Keratinocyte (primary cell): ENCODE results near the gene PDE4A. TPM values are rescaled to one million over a fixed set of nuclear protein-coding genes. Genes with fewer than 3 reads are reported as not detected.
A peak's percentile ranks its signal among the peaks of the same experiment; 100 is the strongest.

Experiments
- DNase-seq: peaks from one replicate; pipeline ENCODE4 v3.0.0-alpha.2; 2011; ENCODE audit warnings: low read depth, missing footprints, low spot score
- FAIRE-seq: peaks from 2 replicates; lab custom pipeline; 2011; peaks lifted over from hg19 to GRCh38; lab: Jason Lieb, UNC
- H2AFZ ChIP-seq: 2 replicates; pipeline ENCODE4 v1.6.0; 2012; ENCODE audit warnings: low read length, control low read depth, inconsistent platforms; ENCODE audit not compliant: control insufficient read depth
- H3K27ac ChIP-seq: 2 replicates; pipeline ENCODE4 v1.5.1; 2011; ENCODE audit warnings: low read length; ENCODE audit not compliant: control insufficient read depth, insufficient read depth
- H3K27me3 ChIP-seq: 3 replicates; pipeline ENCODE4 v1.6.0; 2011; ENCODE audit warnings: low read length; ENCODE audit not compliant: control insufficient read depth, insufficient read depth; ENCODE audit errors: extremely low read depth
- H3K36me3 ChIP-seq, 2 experiments: 2 replicates in 1 of 2; 3 replicates in 1 of 2; pipeline ENCODE4 v1.5.1; 2011; ENCODE audit warnings: low read length in 2 of 2, mild to moderate bottlenecking in 1 of 2; ENCODE audit not compliant: control insufficient read depth in 2 of 2, insufficient read depth in 2 of 2; ENCODE audit errors: extremely low read depth in 1 of 2
- H3K4me1 ChIP-seq: 3 replicates; pipeline ENCODE4 v1.5.1; 2011; ENCODE audit warnings: low read length; ENCODE audit not compliant: control insufficient read depth, insufficient read depth; ENCODE audit errors: extremely low read depth
- H3K4me2 ChIP-seq: 3 replicates; pipeline ENCODE4 v1.6.0; 2011; ENCODE audit warnings: low read depth, low read length; ENCODE audit not compliant: control insufficient read depth, insufficient read depth; ENCODE audit errors: extremely low read depth
- H3K4me3 ChIP-seq, 3 experiments: fragments of 200-600 bp in 1 of 3; sonication (generic) in 1 of 3; 2 replicates in 2 of 3; 3 replicates in 1 of 3; pipeline ENCODE4 v1.5.1; 2011 to 2016; ENCODE audit warnings: low read length in 3 of 3, mild to moderate bottlenecking in 3 of 3, control low read depth in 2 of 3, inconsistent platforms in 1 of 3, low read depth in 1 of 3, mixed read lengths in 1 of 3, mixed run types in 1 of 3, moderate library complexity in 1 of 3; ENCODE audit not compliant: control insufficient read depth in 2 of 3, insufficient read depth in 2 of 3; ENCODE audit errors: extremely low read depth in 1 of 3
- H3K79me2 ChIP-seq: 2 replicates; pipeline ENCODE4 v1.6.0; 2012; ENCODE audit warnings: low read length; ENCODE audit not compliant: control insufficient read depth, insufficient read depth
- H3K9ac ChIP-seq: 3 replicates; pipeline ENCODE4 v1.6.0; 2011; ENCODE audit warnings: low read length; ENCODE audit not compliant: control insufficient read depth, insufficient read depth; ENCODE audit errors: extremely low read depth
- H3K9me1 ChIP-seq: 3 replicates; pipeline ENCODE4 v1.6.0; 2011; ENCODE audit warnings: low read length; ENCODE audit not compliant: control insufficient read depth, insufficient read depth; ENCODE audit errors: extremely low read depth
- H3K9me3 ChIP-seq: 2 replicates; pipeline ENCODE4 v1.5.1; 2012; ENCODE audit warnings: low read depth, low read length; ENCODE audit not compliant: control insufficient read depth
- H4K20me1 ChIP-seq: 3 replicates; pipeline ENCODE4 v1.6.0; 2011; ENCODE audit warnings: low read length; ENCODE audit not compliant: control insufficient read depth, insufficient read depth; ENCODE audit errors: extremely low read depth
- EZH2 ChIP-seq: IDR thresholded peaks from one replicate; pipeline ENCODE4 v1.6.1; 2012; ENCODE audit warnings: inconsistent platforms, mild to moderate bottlenecking, low read length, moderate library complexity
- dilution Hi-C: fragments of 300-500 bp; cut with MboI; formaldehyde crosslinking; loops from one replicate; pipeline ENCODE4 v1.7.0; 2020; ENCODE audit warnings: low sequenced_read_pairs; ENCODE audit not compliant: extremely low pct_ligation_motif_present
- polyA plus RNA-seq, 5 experiments: library from polyadenylated mRNA; depleted of rRNA in 3 of 5; stranded (reverse) in 3 of 5; stranded (forward) in 1 of 5; unstranded in 1 of 5; fragments of >200 nt; gene quantifications; 1 replicate in 1 of 5; 2 replicates in 3 of 5; 3 replicates in 1 of 5; pipeline versions ENCODE4 v1.2.1 to v1.2.3, GENCODE V29; 2011 to 2012; ENCODE audit warnings: missing spikeins in 2 of 5, low read depth in 1 of 5, low replicate concordance in 1 of 5
- TF ChIP-seq, protein P1 (sequence below), 3 experiments: IDR thresholded peaks in 1 of 3; conservative IDR thresholded peaks in 1 of 3; optimal IDR thresholded peaks in 1 of 3; 2 replicates in 2 of 3; 3 replicates in 1 of 3; pipeline versions ENCODE3 to v1.5.1; 2011; ENCODE audit warnings: low read length in 3 of 3, mild to moderate bottlenecking in 3 of 3, moderate library complexity in 2 of 3, control low read depth in 1 of 3, inconsistent platforms in 1 of 3; ENCODE audit not compliant: insufficient read depth in 2 of 3; ENCODE audit errors: extremely low read depth in 1 of 3

PDE4A gene
- polyA plus RNA-seq, 1 donor (not counting 4 experiments of a cell fraction or from before 2014, with no cell fraction given): 0.09 TPM

DNA sequence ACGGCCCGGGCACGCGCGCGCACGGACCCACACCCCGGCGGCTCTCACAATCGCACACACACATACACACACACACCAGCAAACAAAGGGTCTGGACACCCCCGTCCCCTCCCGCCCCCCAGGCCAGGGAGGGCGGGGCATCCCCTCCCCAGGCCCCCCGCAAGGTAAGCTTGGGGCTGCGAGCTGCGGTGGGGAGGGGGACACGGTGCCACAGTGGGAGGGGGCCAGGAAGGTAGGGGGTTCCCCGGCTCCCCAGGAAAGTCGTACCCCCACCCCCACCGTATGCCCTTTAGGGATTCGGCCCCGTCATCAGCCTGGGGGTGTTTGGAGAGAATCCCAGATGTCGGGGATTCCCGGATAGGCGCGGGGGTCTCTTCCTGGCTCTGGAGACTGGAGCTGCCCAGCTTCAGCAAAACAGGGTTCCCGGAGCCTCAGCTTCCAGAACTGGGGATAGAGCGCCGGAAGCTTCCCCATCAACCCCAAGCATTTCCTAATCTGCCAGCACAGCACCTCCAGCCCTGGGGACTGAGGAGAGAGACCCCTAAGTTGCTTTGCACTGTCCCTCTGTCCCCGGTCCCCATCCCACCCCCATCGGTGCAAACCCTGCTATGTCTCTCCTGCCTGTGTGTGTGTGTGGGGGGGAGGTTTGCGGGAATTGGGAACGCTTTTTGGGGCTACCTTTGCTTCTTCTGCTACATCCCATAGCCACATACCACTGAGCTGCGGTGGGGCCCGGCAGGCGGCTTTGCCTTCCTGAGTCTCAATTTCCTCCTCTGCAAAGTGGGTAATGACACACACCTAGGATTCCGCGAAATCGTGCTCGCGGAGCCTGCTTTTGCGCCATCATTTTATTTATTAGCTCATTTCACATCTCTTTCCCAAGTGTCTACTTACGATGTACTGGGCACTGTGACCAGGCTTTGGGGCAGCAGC lies 15.2 kb upstream of the PDE4A start:
- FAIRE-seq: no peak
- peaks cover 4% of the 10 kb centered on the region in 2 experiments for H3K36me3 ChIP-seq
- peaks cover 21% of the 10 kb centered on the region for H3K27me3 ChIP-seq
- no peak overlapping the region for H3K27ac ChIP-seq
- H3K4me1 ChIP-seq: peaks cover 25% of the 10 kb centered on the region
- peaks cover 11% of the 10 kb centered on the region for H4K20me1 ChIP-seq
- no peak overlapping the region for H3K9ac ChIP-seq
- DNase-seq: no peak
- H3K9me3 ChIP-seq: no peaks in the 10 kb centered on the region
- H3K79me2 ChIP-seq: peaks cover 32% of the 10 kb centered on the region
- peak overlapping the region in 2 of 3 experiments; percentile 69 to 93 for H3K4me3 ChIP-seq
- peak overlapping the region; percentile 98 for H3K4me2 ChIP-seq
- H2AFZ ChIP-seq: no peak overlapping the region
- dilution Hi-C loops: no loop called here
- H3K9me1 ChIP-seq: no peaks in the 10 kb centered on the region
- TF ChIP-seq EZH2: peak; percentile 53
- TF ChIP-seq, protein P1, sequence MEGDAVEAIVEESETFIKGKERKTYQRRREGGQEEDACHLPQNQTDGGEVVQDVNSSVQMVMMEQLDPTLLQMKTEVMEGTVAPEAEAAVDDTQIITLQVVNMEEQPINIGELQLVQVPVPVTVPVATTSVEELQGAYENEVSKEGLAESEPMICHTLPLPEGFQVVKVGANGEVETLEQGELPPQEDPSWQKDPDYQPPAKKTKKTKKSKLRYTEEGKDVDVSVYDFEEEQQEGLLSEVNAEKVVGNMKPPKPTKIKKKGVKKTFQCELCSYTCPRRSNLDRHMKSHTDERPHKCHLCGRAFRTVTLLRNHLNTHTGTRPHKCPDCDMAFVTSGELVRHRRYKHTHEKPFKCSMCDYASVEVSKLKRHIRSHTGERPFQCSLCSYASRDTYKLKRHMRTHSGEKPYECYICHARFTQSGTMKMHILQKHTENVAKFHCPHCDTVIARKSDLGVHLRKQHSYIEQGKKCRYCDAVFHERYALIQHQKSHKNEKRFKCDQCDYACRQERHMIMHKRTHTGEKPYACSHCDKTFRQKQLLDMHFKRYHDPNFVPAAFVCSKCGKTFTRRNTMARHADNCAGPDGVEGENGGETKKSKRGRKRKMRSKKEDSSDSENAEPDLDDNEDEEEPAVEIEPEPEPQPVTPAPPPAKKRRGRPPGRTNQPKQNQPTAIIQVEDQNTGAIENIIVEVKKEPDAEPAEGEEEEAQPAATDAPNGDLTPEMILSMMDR (optimal IDR thresholded peaks at IDR 0.05 in 1 of 3, IDR thresholded peaks at IDR 0.05 in 1 of 3, conservative IDR thresholded peaks at IDR 0.05 in 1 of 3; ENCODE audit: extremely low read depth in 1 of 3, insufficient read depth in 2 of 3, low read length in 3 of 3): no peak

DNA sequence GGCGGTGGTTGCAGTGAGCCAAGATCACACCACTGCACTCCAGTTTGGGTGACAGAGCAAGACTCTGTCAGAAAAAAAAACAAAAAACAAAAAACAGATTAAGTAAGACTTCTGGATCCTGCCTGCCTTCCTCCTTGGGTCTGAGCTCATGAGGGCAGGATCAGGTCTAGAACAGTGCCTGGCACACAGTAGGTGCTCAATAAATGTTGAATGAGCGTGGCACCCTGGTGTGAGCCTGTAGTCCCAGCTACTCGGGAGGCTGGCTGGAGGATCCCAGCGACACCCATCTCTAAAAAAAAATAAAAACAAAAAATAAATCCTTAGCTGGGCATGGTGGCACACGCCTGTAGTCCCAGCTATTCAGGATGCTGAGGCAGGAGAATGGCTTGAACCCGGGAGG lies 14.1 kb upstream of the PDE4A start:
- FAIRE-seq (no peak), DNase-seq (no peak)
- no peaks in the 10 kb centered on the region for H3K9me3 ChIP-seq
- H3K9ac ChIP-seq: no peak overlapping the region
- peaks cover 19% of the 10 kb centered on the region for H3K4me1 ChIP-seq
- peaks cover 4% of the 10 kb centered on the region for H4K20me1 ChIP-seq
- dilution Hi-C loops: no loop called here
- no peak overlapping the region for H3K4me2 ChIP-seq
- no peak overlapping the region for H3K4me3 ChIP-seq
- TF ChIP-seq, protein P1 (optimal IDR thresholded peaks at IDR 0.05 in 1 of 3, IDR thresholded peaks at IDR 0.05 in 1 of 3, conservative IDR thresholded peaks at IDR 0.05 in 1 of 3; ENCODE audit: extremely low read depth in 1 of 3, insufficient read depth in 2 of 3, low read length in 3 of 3): no peak
- H2AFZ ChIP-seq: no peak overlapping the region
- H3K27ac ChIP-seq: no peak overlapping the region
- no peaks in the 10 kb centered on the region for H3K9me1 ChIP-seq
- H3K27me3 ChIP-seq: peaks cover 21% of the 10 kb centered on the region
- peaks cover 21% of the 10 kb centered on the region for H3K79me2 ChIP-seq
- no peaks in the 10 kb centered on the region for H3K36me3 ChIP-seq
